HCT116 (cell line): ENCODE measurements around the gene NAB2. TPM values are rescaled to one million over a fixed set of nuclear protein-coding genes. Genes with fewer than 3 reads are reported as not detected.
A peak's percentile ranks its signal among the peaks of the same experiment; 100 is the strongest.

Experiments used
- ATAC-seq: fragments of 200-7000 bp; cut with Tn5 transposase; 2 replicates; pipeline ENCODE4 v1.9.1; 2020; ENCODE audit warnings: mild to moderate bottlenecking, moderate library complexity
- BruUV-seq: library from RNA; stranded (reverse); fragments of 400-500 nt; replicated peaks from 2 replicates; lab custom pipeline; 2021; lab: Mats Ljungman, UMichigan
- CTCF ChIA-PET: fragments of 300-600 bp; sonication (Branson Sonifier 250); formaldehyde crosslinking; loops from one replicate; lab custom pipeline; 2021; ENCODE audit warnings: antibody characterized with exemption; lab: Charles Lee
- POLR2A ChIA-PET: fragments of 300-600, 350-600 bp; sonication (Branson Sonifier 250); formaldehyde crosslinking; loops from one replicate; lab custom pipeline; 2021; ENCODE audit warnings: antibody characterized with exemption; lab: Charles Lee
- RAD21 ChIA-PET, 2 experiments: fragments of 300-600 bp; sonication (Branson Sonifier 250); formaldehyde crosslinking; loops; one replicate each; lab custom pipeline; 2023; ENCODE audit warnings: low total read pairs in 2 of 2; ENCODE audit not compliant: uncharacterized antibody in 2 of 2, unreplicated experiment in 2 of 2, low non-redundant PET in 1 of 2; lab: Charles Lee
- DNase-seq: peaks from one replicate; pipeline ENCODE4 v3.0.0-alpha.2; 2010; ENCODE audit warnings: low read depth, low spot score
- H2AFZ ChIP-seq: fragments of 200-600 bp; shearing (Covaris generic), sonication (generic); 2 replicates; pipeline ENCODE4 v1.6.1; 2017; ENCODE audit warnings: low read depth, mixed run types, mixed read lengths, antibody characterized with exemption, low read length; ENCODE audit not compliant: poor library complexity, severe bottlenecking
- H3K27ac ChIP-seq: 2 replicates; pipeline ENCODE4 v1.5.1; 2012; ENCODE audit warnings: low read depth, low read length
- H3K27me3 ChIP-seq: fragments of 200-600 bp; sonication (generic); 2 replicates; pipeline ENCODE4 v1.6.1; 2016; ENCODE audit warnings: mixed run types, low read length, mixed read lengths; ENCODE audit not compliant: insufficient read depth
- H3K36me3 ChIP-seq, 2 experiments: fragments of 200-500 bp in 1 of 2; fragments of 200-600 bp in 1 of 2; sonication (Bioruptor generic) in 1 of 2; sonication (generic) in 1 of 2; 2 replicates each; pipeline versions ENCODE4 v1.5.1 to v1.6.1; 2014 to 2016; ENCODE audit warnings: low read length in 2 of 2, inconsistent platforms in 1 of 2, mixed read lengths in 1 of 2, mixed run types in 1 of 2; ENCODE audit not compliant: insufficient read depth in 2 of 2, control insufficient read depth in 1 of 2
- H3K4me1 ChIP-seq, 2 experiments: fragments of 200-600 bp in 1 of 2; sonication (generic) in 1 of 2; 2 replicates each; pipeline versions ENCODE4 v1.5.1 to v1.6.1; 2012 to 2017; ENCODE audit warnings: low read length in 2 of 2, inconsistent platforms in 1 of 2, mild to moderate bottlenecking in 1 of 2, mixed read lengths in 1 of 2, mixed run types in 1 of 2, moderate library complexity in 1 of 2; ENCODE audit not compliant: insufficient read depth in 2 of 2, control insufficient read depth in 1 of 2
- H3K4me2 ChIP-seq: fragments of 200-600 bp; sonication (generic); 2 replicates; pipeline ENCODE4 v1.6.1; 2017; ENCODE audit warnings: mixed run types, low read length, mixed read lengths
- H3K4me3 ChIP-seq, 2 experiments: fragments of 200-600 bp in 1 of 2; sonication (generic) in 1 of 2; replicated peaks in 1 of 2; 2 replicates each; pipeline ENCODE4 v1.5.1; 2011 to 2016; ENCODE audit warnings: low read length in 2 of 2, control low read depth in 1 of 2, low read depth in 1 of 2, mild to moderate bottlenecking in 1 of 2, mixed read lengths in 1 of 2, mixed run types in 1 of 2
- H3K79me2 ChIP-seq: fragments of 200-600 bp; sonication (generic); 2 replicates; pipeline ENCODE4 v1.6.1; 2017; ENCODE audit warnings: mild to moderate bottlenecking, mixed run types, low read length, moderate library complexity, mixed read lengths; ENCODE audit not compliant: insufficient read depth
- H3K9ac ChIP-seq: fragments of 200-600 bp; sonication (generic); 2 replicates; pipeline ENCODE4 v1.6.1; 2016; ENCODE audit warnings: low read length, mixed read lengths
- H3K9me2 ChIP-seq: fragments of 200-600 bp; sonication (generic), shearing (Covaris generic); 2 replicates; pipeline ENCODE4 v1.6.1; 2017; ENCODE audit warnings: mixed run types, mild to moderate bottlenecking, moderate library complexity; ENCODE audit not compliant: insufficient read depth
- H3K9me3 ChIP-seq, 2 experiments: fragments of 200-500 bp in 1 of 2; fragments of 200-600 bp in 1 of 2; sonication (Bioruptor generic) in 1 of 2; sonication (generic) in 1 of 2; 2 replicates each; pipeline ENCODE4 v1.6.1; 2014 to 2017; ENCODE audit warnings: low read length in 2 of 2, mixed read lengths in 2 of 2, inconsistent platforms in 1 of 2, low read depth in 1 of 2, mild to moderate bottlenecking in 1 of 2, mixed run types in 1 of 2, moderate library complexity in 1 of 2; ENCODE audit not compliant: control insufficient read depth in 1 of 2, insufficient read depth in 1 of 2
- H4K20me1 ChIP-seq: fragments of 200-600 bp; sonication (generic), shearing (Covaris generic); 2 replicates; pipeline ENCODE4 v1.6.1; 2017; ENCODE audit warnings: mixed run types, mild to moderate bottlenecking, moderate library complexity; ENCODE audit not compliant: insufficient read depth
- CEBPB ChIP-seq: IDR thresholded peaks from 2 replicates; pipeline ENCODE4 v1.6.1; 2012; ENCODE audit warnings: low read depth
- CTCF ChIP-seq, 3 experiments: fragments of 200-600 bp in 1 of 3; sonication (generic) in 1 of 3; IDR thresholded peaks in 2 of 3; conservative IDR thresholded peaks in 1 of 3; 2 replicates each; pipeline ENCODE4 v1.5.1; 2012 to 2017; ENCODE audit warnings: low read depth in 2 of 3, low read length in 2 of 3, antibody characterized with exemption in 1 of 3, borderline replicate concordance in 1 of 3, control low read depth in 1 of 3, mild to moderate bottlenecking in 1 of 3, mixed read lengths in 1 of 3, mixed run types in 1 of 3, moderate library complexity in 1 of 3; ENCODE audit not compliant: insufficient read depth in 1 of 3
- ELF1 ChIP-seq: IDR thresholded peaks from 2 replicates; pipeline ENCODE4 v1.6.1; 2012; ENCODE audit warnings: low read depth, borderline replicate concordance
- FOSL1 ChIP-seq: IDR thresholded peaks from 2 replicates; pipeline ENCODE4 v1.6.1; 2012; ENCODE audit warnings: low read depth
- MAX ChIP-seq: IDR thresholded peaks from 2 replicates; pipeline ENCODE4 v1.6.1; 2012
- YY1 ChIP-seq: IDR thresholded peaks from 2 replicates; pipeline ENCODE4 v1.6.1; 2011; ENCODE audit warnings: low read length, low read depth, moderate library complexity, mild to moderate bottlenecking; ENCODE audit not compliant: insufficient replicate concordance; ENCODE audit errors: extremely low read depth
- intact Hi-C: fragments of 100-400 bp; cut with micrococcal nuclease; formaldehyde crosslinking; loops from 2 replicates; pipeline ENCODE4 v1.10.0; 2022
- total RNA-seq: library from RNA; stranded (reverse); gene quantifications from one replicate; pipeline ENCODE4 v1.2.1, GENCODE V29; 2021; ENCODE audit not compliant: unreplicated experiment

Gene NAB2
- total RNA-seq, 1 experiment from 2014 or later: 77.1 TPM

GRCh38 chr12:57086493-57087009 is 2.4 kb upstream of the NAB2 start:
- ATAC-seq: peak; percentile 9; the same call in 1 of the 2 replicates
- peaks cover 24% of the 10 kb centered on the region for H3K79me2 ChIP-seq
- BruUV-seq: TSS peak; percentile 79
- intact Hi-C loops: loop anchor here (5.0 kb wide), 1 partner anchor 376 kb away; no protein-coding TSS in a partner anchor
- CTCF ChIA-PET: interaction anchor here (0.6 to 2.5 kb wide), 2 partner anchors 14 to 25 kb away, joined by 3 to 20 read pairs; partner anchors contain the start of gene STAT6
- H2AFZ ChIP-seq: no peak overlapping the region
- POLR2A ChIA-PET: interaction anchor here (2.6 to 4.8 kb wide), 2 partner anchors 8 to 25 kb away, joined by 23 to 50 read pairs; partner anchors contain the start of genes NEMP1 and STAT6
- no peaks in the 10 kb centered on the region for H3K27me3 ChIP-seq
- peaks cover 3 to 8% of the 10 kb centered on the region in 2 experiments; a peak in 2 of 4 replicates for H3K36me3 ChIP-seq
- TF ChIP-seq ELF1 (no peak), MAX (no peak), YY1 (peak; percentile 13), CEBPB (no peak), FOSL1 (no peak), CTCF (IDR thresholded peaks at IDR 0.05 in 2 of 3, conservative IDR thresholded peaks at IDR 0.05 in 1 of 3; ENCODE audit: borderline replicate concordance in 1 of 3, insufficient read depth in 1 of 3, low read depth in 2 of 3, low read length in 2 of 3) (peak in 2 of 3 experiments; percentile 18 to 51; a peak in 2 of 6 replicates)
- peak overlapping the region; percentile 96 for H3K4me2 ChIP-seq
- H3K27ac ChIP-seq: peak overlapping the region; percentile 100
- H3K9me2 ChIP-seq: no peaks in the 10 kb centered on the region
- no peak for DNase-seq
- H3K4me3 ChIP-seq: peak overlapping the region; percentile 59 to 82
- H3K9me3 ChIP-seq: no peaks in the 10 kb centered on the region
- H3K9ac ChIP-seq: peak overlapping the region; percentile 91
- H3K4me1 ChIP-seq: peaks cover 27 to 49% of the 10 kb centered on the region in 2 experiments
- H4K20me1 ChIP-seq: no peaks in the 10 kb centered on the region
- RAD21 ChIA-PET: interaction anchor here in 1 of 2 experiments (0.7 kb wide), 1 partner anchor 24 kb away, joined by 3 read pairs; the partner anchor contains the start of gene STAT6
